DND-41 (cell line): ENCODE data around the gene PHF2.

ENCODE experiments used
- ATAC-seq: fragments of 200-7000 bp; cut with Tn5 transposase; 3 replicates; pipeline ENCODE4 v1.9.1; 2021; ENCODE audit warnings: low read depth; ENCODE audit not compliant: insufficient read depth
- DNase-seq: peaks from one replicate; pipeline ENCODE4 v3.0.0-alpha.2; 2020
- H2AFZ ChIP-seq: 2 replicates; pipeline ENCODE4 v1.6.0; 2012; ENCODE audit warnings: low read depth, low read length
- H3K27ac ChIP-seq: 2 replicates; pipeline ENCODE4 v1.5.1; 2012; ENCODE audit warnings: low read length, inconsistent platforms
- H3K27me3 ChIP-seq: fragments of 200-600 bp; sonication (generic); 2 replicates; pipeline ENCODE4 v1.6.0; 2012; ENCODE audit warnings: low read length, mild to moderate bottlenecking, inconsistent platforms; ENCODE audit not compliant: insufficient read depth, poor library complexity
- H3K36me3 ChIP-seq: 2 replicates; pipeline ENCODE4 v1.5.1; 2012; ENCODE audit warnings: low read length, inconsistent platforms; ENCODE audit not compliant: insufficient read depth
- H3K4me1 ChIP-seq: 2 replicates; pipeline ENCODE4 v1.5.1; 2012; ENCODE audit warnings: mild to moderate bottlenecking, low read length; ENCODE audit not compliant: insufficient read depth
- H3K4me2 ChIP-seq: 2 replicates; pipeline ENCODE4 v1.6.0; 2012; ENCODE audit warnings: mild to moderate bottlenecking, moderate library complexity, low read length, inconsistent platforms; ENCODE audit not compliant: insufficient read depth
- H3K4me3 ChIP-seq, 2 experiments: fragments of 200-600 bp in 1 of 2; shearing (Covaris generic) in 1 of 2; 2 replicates each; pipeline ENCODE4 v1.5.1; 2012 to 2016; ENCODE audit warnings: inconsistent platforms in 2 of 2, low read length in 2 of 2, mild to moderate bottlenecking in 2 of 2, low read depth in 1 of 2, moderate library complexity in 1 of 2
- H3K79me2 ChIP-seq: 2 replicates; pipeline ENCODE4 v1.6.0; 2012; ENCODE audit warnings: low read length, inconsistent platforms; ENCODE audit not compliant: insufficient read depth
- H3K9ac ChIP-seq: 2 replicates; pipeline ENCODE4 v1.6.0; 2012; ENCODE audit warnings: low read depth, mild to moderate bottlenecking, inconsistent platforms, low read length, moderate library complexity
- H3K9me3 ChIP-seq: 2 replicates; pipeline ENCODE4 v1.5.1; 2012; ENCODE audit warnings: low read length, moderate library complexity, mild to moderate bottlenecking, inconsistent platforms; ENCODE audit not compliant: insufficient read depth, severe bottlenecking
- H4K20me1 ChIP-seq: 2 replicates; pipeline ENCODE4 v1.6.0; 2012; ENCODE audit warnings: low read length; ENCODE audit not compliant: insufficient read depth
- EZH2 ChIP-seq: IDR thresholded peaks from 3 replicates; pipeline ENCODE4 v1.6.1; 2012; ENCODE audit warnings: borderline replicate concordance, low read depth, mild to moderate bottlenecking, moderate library complexity, low read length, inconsistent platforms; ENCODE audit not compliant: severe bottlenecking
- TF ChIP-seq, protein P1 (sequence below): IDR thresholded peaks from 2 replicates; pipeline ENCODE4 v1.5.1; 2012; ENCODE audit warnings: borderline replicate concordance, low read length, moderate library complexity, mild to moderate bottlenecking; ENCODE audit not compliant: poor library complexity, severe bottlenecking; ENCODE audit errors: extremely low read depth

Gene PHF2

DNA sequence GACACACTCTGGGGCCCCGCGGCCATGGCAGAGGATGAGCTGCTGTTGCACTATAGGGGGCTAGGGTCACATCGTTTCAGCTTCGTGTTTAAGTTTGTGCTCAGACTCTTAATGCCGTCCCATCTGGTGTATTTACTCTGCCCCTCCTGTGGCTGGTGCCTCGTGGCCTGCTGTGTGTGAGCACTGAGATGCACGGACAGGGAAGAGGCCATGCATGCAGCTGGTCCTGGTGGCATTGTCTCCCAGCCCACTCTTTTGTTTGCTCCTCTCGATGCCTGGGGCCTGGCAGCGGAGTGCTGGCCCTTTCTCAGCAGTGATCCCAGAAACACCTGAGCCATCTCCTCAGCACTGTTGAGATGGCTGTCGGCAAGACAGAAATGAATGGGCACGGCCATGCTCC is 30.0 kb upstream of the PHF2 start:
- Histone ChIP-seq H3K79me2 (peaks cover 3% of the 10 kb centered on the region; the same call in 1 of the 2 replicates), H3K4me3 (no peak overlapping the region), H3K4me2 (no peak overlapping the region), H3K9ac (no peak overlapping the region), H3K9me3 (no peaks in the 10 kb centered on the region), H4K20me1 (no peaks in the 10 kb centered on the region), H3K27ac (no peak overlapping the region), H3K36me3 (peaks cover 66% of the 10 kb centered on the region), H3K27me3 (no peaks in the 10 kb centered on the region), H2AFZ (no peak overlapping the region), H3K4me1 (no peaks in the 10 kb centered on the region)
- no peak for TF ChIP-seq EZH2
- TF ChIP-seq, protein P1, sequence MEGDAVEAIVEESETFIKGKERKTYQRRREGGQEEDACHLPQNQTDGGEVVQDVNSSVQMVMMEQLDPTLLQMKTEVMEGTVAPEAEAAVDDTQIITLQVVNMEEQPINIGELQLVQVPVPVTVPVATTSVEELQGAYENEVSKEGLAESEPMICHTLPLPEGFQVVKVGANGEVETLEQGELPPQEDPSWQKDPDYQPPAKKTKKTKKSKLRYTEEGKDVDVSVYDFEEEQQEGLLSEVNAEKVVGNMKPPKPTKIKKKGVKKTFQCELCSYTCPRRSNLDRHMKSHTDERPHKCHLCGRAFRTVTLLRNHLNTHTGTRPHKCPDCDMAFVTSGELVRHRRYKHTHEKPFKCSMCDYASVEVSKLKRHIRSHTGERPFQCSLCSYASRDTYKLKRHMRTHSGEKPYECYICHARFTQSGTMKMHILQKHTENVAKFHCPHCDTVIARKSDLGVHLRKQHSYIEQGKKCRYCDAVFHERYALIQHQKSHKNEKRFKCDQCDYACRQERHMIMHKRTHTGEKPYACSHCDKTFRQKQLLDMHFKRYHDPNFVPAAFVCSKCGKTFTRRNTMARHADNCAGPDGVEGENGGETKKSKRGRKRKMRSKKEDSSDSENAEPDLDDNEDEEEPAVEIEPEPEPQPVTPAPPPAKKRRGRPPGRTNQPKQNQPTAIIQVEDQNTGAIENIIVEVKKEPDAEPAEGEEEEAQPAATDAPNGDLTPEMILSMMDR = no peak
- ATAC-seq (no peak), DNase-seq (no peak)

DNA sequence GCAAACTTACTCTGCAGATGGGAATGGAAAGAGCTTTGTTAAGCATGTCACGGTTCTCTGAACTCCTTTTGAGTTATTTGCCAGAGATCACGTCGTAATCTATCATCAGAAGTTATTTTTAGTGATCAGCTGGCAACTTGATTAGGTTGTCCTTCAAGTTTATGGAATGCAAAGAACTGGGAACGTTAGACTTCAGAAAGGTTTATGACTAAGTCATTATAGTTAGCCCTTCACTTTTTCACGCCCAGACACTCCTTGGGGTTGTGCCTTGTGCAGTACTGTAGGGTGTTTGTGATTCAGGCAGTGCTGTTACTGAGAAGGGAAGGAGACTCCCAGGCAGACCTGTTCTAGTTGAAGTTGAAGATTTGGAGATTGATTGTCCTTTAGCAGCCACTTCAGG is 26.8 kb upstream of the PHF2 start:
- Histone ChIP-seq H3K4me3 (no peak overlapping the region), H3K27ac (no peak overlapping the region), H3K79me2 (no peaks in the 10 kb centered on the region; the same call in 1 of the 2 replicates), H3K36me3 (peaks cover 74% of the 10 kb centered on the region), H4K20me1 (no peaks in the 10 kb centered on the region), H3K9ac (no peak overlapping the region), H3K4me1 (no peaks in the 10 kb centered on the region), H3K4me2 (no peak overlapping the region), H2AFZ (no peak overlapping the region), H3K9me3 (no peaks in the 10 kb centered on the region), H3K27me3 (no peaks in the 10 kb centered on the region)
- ATAC-seq = no peak
- TF ChIP-seq, protein P1 = no peak
- TF ChIP-seq EZH2 = no peak
- DNase-seq = no peak

DNA sequence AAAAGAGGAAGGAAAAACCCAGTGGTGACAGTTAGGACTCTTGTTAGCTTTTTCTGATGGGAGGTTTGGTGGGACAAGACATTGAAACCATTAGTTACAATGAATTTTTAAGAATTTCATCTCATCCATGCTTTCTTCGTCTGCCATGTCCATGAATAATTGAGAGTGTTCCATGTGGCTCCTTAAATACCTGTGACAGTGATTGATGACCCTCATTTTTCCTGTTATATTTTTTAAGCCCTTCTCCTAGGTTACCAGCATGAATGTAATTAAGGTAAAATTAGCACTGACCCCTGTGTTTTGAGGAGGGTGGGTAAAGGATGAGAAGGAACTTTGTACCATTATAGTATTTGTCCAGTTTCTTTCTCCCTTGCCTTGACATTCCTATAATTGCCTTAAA is 23.5 kb upstream of the PHF2 start:
- Histone ChIP-seq H3K4me3 (no peak overlapping the region), H3K79me2 (no peaks in the 10 kb centered on the region), H3K36me3 (peaks cover 75% of the 10 kb centered on the region), H4K20me1 (no peaks in the 10 kb centered on the region), H2AFZ (no peak overlapping the region), H3K4me1 (no peaks in the 10 kb centered on the region), H3K4me2 (no peak overlapping the region), H3K9ac (no peak overlapping the region), H3K27me3 (no peaks in the 10 kb centered on the region), H3K9me3 (no peaks in the 10 kb centered on the region), H3K27ac (no peak overlapping the region)
- DNase-seq = no peak
- ATAC-seq = no peak
- TF ChIP-seq, protein P1 = no peak
- TF ChIP-seq EZH2 = no peak

DNA sequence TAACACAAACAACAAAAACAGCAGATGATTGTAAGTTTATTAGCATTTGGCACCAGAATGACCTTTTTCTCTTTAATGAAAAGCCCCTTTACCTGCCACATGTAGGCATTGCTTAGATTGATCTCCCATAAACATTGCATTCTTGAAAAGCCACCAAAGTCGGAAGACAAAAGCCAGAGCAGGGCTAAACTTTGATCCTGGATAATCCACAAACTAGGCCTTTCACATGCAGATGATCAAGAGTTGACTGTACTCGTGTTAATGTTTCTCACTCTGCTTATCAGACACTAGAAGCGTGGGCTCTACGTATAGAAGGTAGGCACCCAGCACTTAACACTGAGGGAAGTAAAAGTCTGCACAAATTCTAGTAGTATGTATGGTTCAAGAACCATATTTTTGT is 21.0 kb upstream of the PHF2 start:
- DNase-seq (no peak), ATAC-seq (no peak)
- Histone ChIP-seq H3K4me3 (no peak overlapping the region), H2AFZ (no peak overlapping the region), H3K36me3 (peaks cover 82% of the 10 kb centered on the region), H4K20me1 (no peaks in the 10 kb centered on the region), H3K79me2 (no peaks in the 10 kb centered on the region), H3K27ac (no peak overlapping the region), H3K4me2 (no peak overlapping the region), H3K9me3 (no peaks in the 10 kb centered on the region), H3K27me3 (no peaks in the 10 kb centered on the region), H3K4me1 (no peaks in the 10 kb centered on the region), H3K9ac (no peak overlapping the region)
- TF ChIP-seq EZH2 = no peak
- TF ChIP-seq, protein P1 = no peak
